HUES64 (cell line): ENCODE measurements around the gene DOC2B.
"Not testable (repeated sequence)": the region's sequence is repeated elsewhere in the genome, so short reads cannot be mapped to it uniquely, and the experiment has no call there.

Source experiments
- H3K27ac ChIP-seq: 2 replicates; pipeline ENCODE4 v1.7.0; 2013; ENCODE audit warnings: low read depth, low read length, inconsistent platforms
- H3K27me3 ChIP-seq: 2 replicates; pipeline ENCODE4 v1.6.1; 2013; ENCODE audit warnings: mild to moderate bottlenecking, low read length; ENCODE audit not compliant: insufficient read depth
- H3K36me3 ChIP-seq: 2 replicates; pipeline ENCODE4 v1.6.1; 2013; ENCODE audit warnings: mild to moderate bottlenecking, low read length; ENCODE audit not compliant: insufficient read depth
- H3K4me1 ChIP-seq: 2 replicates; pipeline ENCODE4 v1.6.1; 2013; ENCODE audit warnings: mild to moderate bottlenecking, low read length, moderate library complexity; ENCODE audit not compliant: insufficient read depth
- H3K4me3 ChIP-seq: 2 replicates; pipeline ENCODE4 v1.5.1; 2013; ENCODE audit warnings: mild to moderate bottlenecking, low read length, moderate library complexity
- H3K9ac ChIP-seq: 2 replicates; pipeline ENCODE4 v1.6.1; 2013; ENCODE audit warnings: mild to moderate bottlenecking, low read depth, low read length
- H3K9me3 ChIP-seq: 2 replicates; pipeline ENCODE4 v1.6.1; 2013; ENCODE audit warnings: low read depth, low read length; ENCODE audit not compliant: insufficient read depth
- WGBS: fragments of 150-250, 120-280 bp; methylation state at CpG from one replicate; pipeline ENCODE4 v1.1.7; 2013; ENCODE audit warnings: missing lambda C conversion rate; 5-methylcytosine and 5-hydroxymethylcytosine counted together

Gene DOC2B

DNA sequence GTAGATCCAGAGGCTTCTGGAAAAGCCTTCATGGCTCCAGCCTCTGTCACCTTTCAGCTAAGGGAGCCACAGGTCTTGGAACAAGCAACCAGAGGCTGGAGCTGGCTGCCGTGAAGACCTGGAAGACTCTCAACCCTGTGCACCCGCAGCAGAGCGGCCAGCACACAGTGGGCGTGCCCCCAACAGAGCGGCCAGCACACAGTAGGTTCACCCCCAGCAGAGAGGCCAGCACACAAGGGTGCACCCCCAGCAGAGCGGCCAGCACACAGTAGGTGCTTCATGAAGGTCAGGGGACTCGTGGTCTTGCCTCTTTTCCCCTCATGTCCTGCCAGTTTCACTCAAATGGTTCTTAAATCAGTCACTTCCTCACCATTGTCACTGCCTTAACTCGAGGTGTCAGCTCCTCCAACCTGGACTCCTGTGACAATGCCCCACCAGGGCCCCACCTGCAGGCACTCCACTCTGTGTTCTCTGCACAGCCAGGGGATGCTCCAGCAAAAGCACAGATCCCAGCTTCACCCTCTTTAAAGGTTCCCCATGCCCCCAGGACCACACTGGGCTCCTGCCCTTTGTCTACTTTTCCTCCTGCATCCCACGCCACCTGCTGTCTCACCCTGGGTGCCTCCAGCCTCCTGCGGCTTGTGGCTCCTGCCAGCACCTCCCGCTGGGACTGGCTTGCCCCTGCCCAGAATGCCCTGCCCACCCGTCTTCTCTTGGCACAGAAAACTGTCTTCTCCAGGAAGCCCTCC, 42.4 kb upstream of the DOC2B start:
- no peaks in the 10 kb centered on the region for H3K4me1 ChIP-seq
- H3K9ac ChIP-seq, result no peak overlapping the region
- H3K27me3 ChIP-seq, result no peaks in the 10 kb centered on the region
- no peak overlapping the region for H3K4me3 ChIP-seq
- 85% methylated on average over 12 of the region's 12 CpGs for WGBS
- H3K36me3 ChIP-seq, result no peaks in the 10 kb centered on the region
- H3K9me3 ChIP-seq, result no peaks in the 10 kb centered on the region
- no peak overlapping the region for H3K27ac ChIP-seq

DNA sequence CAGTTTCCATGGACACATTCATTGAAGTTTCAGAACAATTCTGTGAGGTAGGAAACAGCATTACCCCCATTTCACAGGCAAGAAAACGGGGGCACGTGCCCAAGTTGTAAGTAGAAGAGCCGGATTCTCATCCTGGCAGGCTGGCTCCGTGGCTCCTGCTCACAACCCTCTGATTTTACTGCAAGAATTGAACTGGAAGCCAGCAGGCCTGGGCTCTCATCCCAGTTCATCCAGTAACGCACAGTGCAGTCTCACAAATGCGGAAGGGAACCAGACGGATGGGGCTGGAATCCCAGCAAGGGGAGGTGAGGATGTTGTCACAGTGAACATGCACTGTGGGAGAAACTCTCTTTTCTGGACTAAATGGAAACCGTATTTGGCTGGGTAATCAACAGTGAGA, 40.7 kb upstream of the DOC2B start:
- WGBS, result 92% methylated on average over 8 of the region's 8 CpGs
- no peak overlapping the region for H3K4me3 ChIP-seq

DNA sequence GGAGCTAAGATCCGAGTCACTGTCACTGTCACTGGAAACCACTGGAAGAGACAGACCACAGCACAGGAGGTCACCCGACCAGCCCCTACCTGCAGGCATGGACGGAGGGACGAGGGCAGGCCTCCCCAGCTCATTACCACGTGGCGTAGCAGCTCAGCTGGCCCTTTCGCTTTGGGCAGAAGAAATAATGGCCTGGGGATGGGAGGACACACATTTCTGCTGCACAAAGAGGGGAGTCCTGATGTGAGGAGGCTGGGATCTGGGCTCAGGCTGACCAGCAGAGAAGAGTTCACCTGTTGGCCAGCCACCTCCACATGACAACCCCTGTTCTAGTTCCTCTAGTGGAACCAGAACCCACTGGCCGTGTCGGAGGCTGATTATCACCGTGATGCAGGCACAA, 38.2 kb upstream of the DOC2B start:
- Histone ChIP-seq H3K27ac (no peak overlapping the region), H3K4me1 (peaks cover 7% of the 10 kb centered on the region; the same call in 1 of the 2 replicates)

More for the DNA sequence above, 40.7 kb upstream of the DOC2B start:
- Histone ChIP-seq H3K36me3 (no peaks in the 10 kb centered on the region), H3K4me1 (no peaks in the 10 kb centered on the region), H3K9ac (no peak overlapping the region), H3K9me3 (no peaks in the 10 kb centered on the region), H3K27me3 (no peaks in the 10 kb centered on the region), H3K27ac (no peak overlapping the region)

DNA sequence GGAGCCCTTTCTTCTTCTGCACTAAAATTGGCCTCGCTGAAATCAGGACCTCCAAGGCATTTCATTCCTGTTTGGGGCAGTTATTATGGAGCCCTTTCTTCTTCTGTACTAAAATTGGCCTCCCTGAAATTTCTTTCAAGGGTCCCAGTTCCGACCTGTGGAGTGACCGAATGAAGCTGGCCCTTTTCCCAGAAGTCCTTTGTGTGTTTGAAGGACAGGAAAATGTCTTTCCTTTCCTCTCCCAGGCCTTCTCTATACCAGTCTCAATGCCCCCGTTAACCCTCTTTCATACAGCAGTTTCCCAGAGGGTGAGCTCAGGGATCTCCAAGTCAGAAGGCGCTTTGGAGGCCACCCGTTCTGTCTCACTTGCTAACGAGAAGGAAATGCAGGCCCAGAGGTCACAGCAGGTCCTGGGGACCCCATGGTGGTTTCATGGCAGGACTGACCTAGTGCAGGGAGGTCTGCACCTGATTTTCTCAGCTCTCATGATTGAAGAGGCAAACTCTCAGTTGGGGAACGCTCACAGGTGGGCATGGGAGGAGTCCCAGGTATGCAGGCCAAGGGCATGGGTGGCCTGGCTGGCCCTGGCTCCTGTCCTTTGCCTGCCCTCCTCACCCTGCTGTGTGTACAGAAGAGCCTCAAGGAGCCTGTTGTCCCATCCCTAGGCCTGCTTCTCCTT, 37.1 kb upstream of the DOC2B start:
- WGBS, result 86% methylated on average over 8 of the region's 8 CpGs
- Histone ChIP-seq H3K4me1 (peaks cover 7% of the 10 kb centered on the region; the same call in 1 of the 2 replicates), H3K36me3 (no peaks in the 10 kb centered on the region), H3K9ac (no peak overlapping the region), H3K4me3 (no peak overlapping the region), H3K27ac (no peak overlapping the region), H3K9me3 (no peaks in the 10 kb centered on the region), H3K27me3 (no peaks in the 10 kb centered on the region)

More for the DNA sequence above, 38.2 kb upstream of the DOC2B start:
- H3K4me3 ChIP-seq, result no peak overlapping the region
- H3K27me3 ChIP-seq, result no peaks in the 10 kb centered on the region
- no peaks in the 10 kb centered on the region for H3K36me3 ChIP-seq
- H3K9ac ChIP-seq, result no peak overlapping the region
- WGBS, result 90% methylated on average over 10 of the region's 10 CpGs
- H3K9me3 ChIP-seq, result no peaks in the 10 kb centered on the region

GRCh38 chr17:216625-217024, 35.2 kb upstream of the DOC2B start:
- no peaks in the 10 kb centered on the region for H3K9me3 ChIP-seq
- peaks cover 7% of the 10 kb centered on the region; the same call in 1 of the 2 replicates for H3K4me1 ChIP-seq
- H3K36me3 ChIP-seq, result 0 out of 2 replicates have a peak, but pooled peaks cover 3% of the 10 kb centered on the region
- H3K27me3 ChIP-seq, result no peaks in the 10 kb centered on the region
- H3K9ac ChIP-seq, result no peak overlapping the region; the same call in 1 of the 2 replicates
- 78% methylated on average over 2 of the region's 2 CpGs for WGBS
- H3K4me3 ChIP-seq, result no peak overlapping the region
- H3K27ac ChIP-seq, result no peak overlapping the region

DNA sequence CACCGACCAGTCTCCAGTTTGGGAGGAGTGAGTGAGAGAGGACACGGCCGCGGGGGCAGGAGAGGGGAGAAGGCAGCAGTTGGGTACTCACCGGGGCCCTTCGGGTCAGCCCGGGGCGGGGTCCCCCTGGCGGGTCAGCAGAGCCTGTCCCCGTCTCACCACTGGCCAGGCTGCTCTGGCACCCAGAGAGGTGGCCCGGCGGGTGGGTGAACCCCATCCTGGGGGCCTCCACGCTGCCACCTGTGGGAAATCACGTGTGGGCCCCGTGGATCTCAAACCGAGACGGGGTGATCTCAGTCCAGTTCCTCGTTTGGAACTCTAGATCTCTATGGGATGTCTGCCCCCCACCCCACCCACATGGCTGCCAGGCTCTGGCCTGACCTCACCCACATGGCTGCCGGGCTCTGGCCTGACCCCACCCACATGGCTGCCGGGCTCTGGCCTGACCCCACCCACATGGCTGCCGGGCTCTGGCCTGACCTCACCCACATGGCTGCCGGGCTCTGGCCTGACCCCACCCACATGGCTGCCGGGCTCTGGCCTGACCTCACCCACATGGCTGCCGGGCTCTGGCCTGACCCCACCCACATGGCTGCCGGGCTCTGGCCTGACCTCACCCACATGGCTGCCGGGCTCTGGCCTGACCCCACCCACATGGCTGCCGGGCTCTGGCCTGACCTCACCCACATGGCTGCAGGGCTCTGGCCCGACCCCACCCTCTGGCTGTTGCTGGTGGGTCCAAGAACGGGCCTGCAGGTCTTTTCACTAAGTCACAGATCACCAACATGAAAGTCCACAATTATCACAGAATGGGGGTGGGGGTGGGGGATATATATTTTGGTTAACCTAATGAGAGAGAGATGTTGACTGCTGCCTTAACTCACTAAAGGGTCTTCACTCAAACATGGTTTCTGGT, 34.4 kb upstream of the DOC2B start:
- WGBS, result 34% methylated on average over 22 of the region's 29 CpGs
- not testable (repeated sequence) for H3K27ac ChIP-seq, H3K36me3 ChIP-seq, H3K27me3 ChIP-seq, H3K4me1 ChIP-seq, H3K9me3 ChIP-seq
- Histone ChIP-seq H3K4me3 (peak overlapping the region; percentile 63), H3K9ac (peak overlapping the region; percentile 69)

GRCh38 chr17:214881-215331, 33.5 kb upstream of the DOC2B start:
- H3K27me3 ChIP-seq, result no peaks in the 10 kb centered on the region
- peak overlapping the region; percentile 63 for H3K4me3 ChIP-seq

DNA sequence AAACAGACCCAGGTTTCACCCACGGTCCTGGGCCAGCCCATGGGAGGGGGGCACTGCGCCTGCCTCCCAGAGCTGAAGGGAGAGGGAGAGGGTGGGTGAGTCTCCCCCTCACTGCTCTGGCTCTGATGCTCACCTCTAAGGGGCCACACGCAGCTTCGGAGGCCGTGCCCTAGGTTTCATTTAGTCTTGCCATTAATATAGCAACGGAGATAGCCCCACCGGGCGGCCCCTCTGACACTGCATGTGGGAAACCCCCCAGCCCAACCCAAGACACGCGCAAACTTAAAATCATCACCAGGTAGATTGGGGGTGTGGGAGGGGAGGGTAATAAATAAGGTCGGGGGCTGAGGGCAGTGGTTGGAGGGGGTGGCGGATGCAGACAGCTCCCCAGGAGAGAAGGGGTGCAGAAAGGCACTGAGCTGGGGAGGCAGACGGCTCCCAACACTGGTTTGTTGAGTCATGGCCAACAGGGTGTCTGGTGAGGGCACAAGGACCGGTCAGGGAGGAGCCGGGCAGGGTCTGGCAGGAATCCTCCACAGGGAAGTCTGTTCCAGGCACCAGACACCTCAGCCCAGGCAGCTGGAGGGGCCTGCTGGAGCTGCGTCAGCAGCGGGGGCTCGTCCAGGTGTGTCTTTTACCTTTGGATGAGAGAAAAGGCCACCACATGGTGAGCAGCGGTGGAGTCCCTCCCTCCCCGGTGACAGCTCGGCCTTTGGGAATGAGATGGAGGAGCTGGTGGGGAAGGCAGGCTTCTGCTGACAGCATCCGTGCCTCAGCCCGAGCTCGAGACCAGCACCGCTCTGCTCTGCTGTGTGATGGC, 32.0 kb upstream of the DOC2B start:
- WGBS, result 94% methylated on average over 25 of the region's 25 CpGs

More at GRCh38 chr17:214881-215331, 33.5 kb upstream of the DOC2B start:
- H3K4me1 ChIP-seq, result peaks cover 7% of the 10 kb centered on the region; the same call in 1 of the 2 replicates
- WGBS, result 91% methylated on average over 10 of the region's 10 CpGs
- no peaks in the 10 kb centered on the region for H3K9me3 ChIP-seq
- no peak overlapping the region for H3K27ac ChIP-seq
- 0 out of 2 replicates have a peak, but pooled peaks cover 3% of the 10 kb centered on the region for H3K36me3 ChIP-seq
- H3K9ac ChIP-seq, result peak overlapping the region; percentile 69; the same call in 1 of the 2 replicates

GRCh38 chr17:210402-210801, 29.0 kb upstream of the DOC2B start:
- no peak overlapping the region for H3K27ac ChIP-seq
- peaks cover 3% of the 10 kb centered on the region; the same call in 1 of the 2 replicates for H3K27me3 ChIP-seq
- H3K4me1 ChIP-seq, result 0 out of 2 replicates have a peak, but pooled peaks cover 4% of the 10 kb centered on the region
- no peak overlapping the region for H3K9ac ChIP-seq
- WGBS, result 92% methylated on average over 8 of the region's 8 CpGs
- H3K9me3 ChIP-seq, result no peaks in the 10 kb centered on the region
- no peak overlapping the region for H3K4me3 ChIP-seq
- H3K36me3 ChIP-seq, result 0 out of 2 replicates have a peak, but pooled peaks cover 3% of the 10 kb centered on the region

More for the DNA sequence above, 32.0 kb upstream of the DOC2B start:
- Histone ChIP-seq H3K9me3 (no peaks in the 10 kb centered on the region), H3K4me1 (peaks cover 7% of the 10 kb centered on the region; the same call in 1 of the 2 replicates), H3K27ac (no peak overlapping the region), H3K4me3 (no peak overlapping the region), H3K9ac (no peak overlapping the region), H3K36me3 (0 out of 2 replicates have a peak, but pooled peaks cover 3% of the 10 kb centered on the region), H3K27me3 (no peaks in the 10 kb centered on the region)

- 91% methylated on average over 5 of the region's 8 CpGs for WGBS
- H3K4me1 ChIP-seq, result no peaks in the 10 kb centered on the region
- H3K27me3 ChIP-seq, result peaks cover 3% of the 10 kb centered on the region; the same call in 1 of the 2 replicates
Measured at GRCh38 chr17:208429-208828, 27.0 kb upstream of the DOC2B start.

More at GRCh38 chr17:208429-208828, 27.0 kb upstream of the DOC2B start:
- H3K27ac ChIP-seq, result no peak overlapping the region
- H3K36me3 ChIP-seq, result 0 out of 2 replicates have a peak, but pooled peaks cover 3% of the 10 kb centered on the region
- no peak overlapping the region for H3K4me3 ChIP-seq
- no peak overlapping the region for H3K9ac ChIP-seq
- no peaks in the 10 kb centered on the region for H3K9me3 ChIP-seq
